Activated CD4-positive, CD25-positive, alpha-beta regulatory T cell treated with anti-CD3 and anti-CD28 coated beads, Interleukin-2, amount 50 U/mL, for 24 hours (primary cell): ENCODE data around the gene ZNF616.

ENCODE experiments used
- ATAC-seq, 2 donors: fragments of 150-1000 bp; cut with Tn5 transposase; one replicate each; pipeline ENCODE4 v1.10.0; 2021; ENCODE audit warnings: mild to moderate bottlenecking in 1 of 2, moderate library complexity in 1 of 2

Gene ZNF616

DNA sequence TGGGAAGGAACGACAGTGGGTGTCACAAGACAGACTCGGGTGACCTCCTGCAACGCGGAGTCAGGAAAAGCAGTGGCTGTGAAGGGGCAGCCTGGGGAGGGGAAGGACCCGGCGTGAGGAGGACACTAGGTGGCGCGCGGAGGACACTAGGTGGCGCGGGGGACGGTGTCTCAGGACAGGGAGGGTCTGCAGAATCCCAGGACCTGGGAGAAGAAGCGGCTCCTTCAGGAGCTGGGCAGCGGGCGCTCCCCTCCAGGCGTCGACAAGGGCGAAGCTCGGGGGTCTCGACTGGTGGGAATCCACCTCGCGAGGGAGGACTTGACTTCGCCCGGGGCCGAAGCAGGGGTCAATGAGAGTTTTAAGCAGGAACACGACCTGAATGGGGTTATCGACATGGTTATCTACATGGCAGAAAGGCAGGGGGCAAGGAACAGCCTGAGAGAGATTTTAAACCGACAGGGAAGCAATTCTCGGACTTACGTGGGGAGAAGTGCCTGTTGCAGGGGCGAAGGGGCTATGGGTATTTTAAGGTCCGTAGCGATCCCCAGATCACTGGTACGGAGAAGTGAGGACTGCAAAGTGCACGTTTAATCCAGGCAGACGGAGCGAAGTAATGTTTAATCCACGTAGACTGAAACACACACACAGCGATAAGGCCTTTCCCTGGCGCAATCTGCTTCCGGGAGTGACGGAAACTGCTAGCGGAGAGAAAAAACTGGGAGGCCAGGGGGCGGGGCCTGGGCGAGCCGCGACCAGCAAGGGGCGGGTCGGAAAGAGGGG is at the start of gene ZNF616:
Gene ZNF616 (minus strand): TSS at position 687 of the 780 bp plus-strand sequence. CDS start 9,426 bp downstream, outside the sequence.
- peak; percentile 77 to 79 for ATAC-seq

DNA sequence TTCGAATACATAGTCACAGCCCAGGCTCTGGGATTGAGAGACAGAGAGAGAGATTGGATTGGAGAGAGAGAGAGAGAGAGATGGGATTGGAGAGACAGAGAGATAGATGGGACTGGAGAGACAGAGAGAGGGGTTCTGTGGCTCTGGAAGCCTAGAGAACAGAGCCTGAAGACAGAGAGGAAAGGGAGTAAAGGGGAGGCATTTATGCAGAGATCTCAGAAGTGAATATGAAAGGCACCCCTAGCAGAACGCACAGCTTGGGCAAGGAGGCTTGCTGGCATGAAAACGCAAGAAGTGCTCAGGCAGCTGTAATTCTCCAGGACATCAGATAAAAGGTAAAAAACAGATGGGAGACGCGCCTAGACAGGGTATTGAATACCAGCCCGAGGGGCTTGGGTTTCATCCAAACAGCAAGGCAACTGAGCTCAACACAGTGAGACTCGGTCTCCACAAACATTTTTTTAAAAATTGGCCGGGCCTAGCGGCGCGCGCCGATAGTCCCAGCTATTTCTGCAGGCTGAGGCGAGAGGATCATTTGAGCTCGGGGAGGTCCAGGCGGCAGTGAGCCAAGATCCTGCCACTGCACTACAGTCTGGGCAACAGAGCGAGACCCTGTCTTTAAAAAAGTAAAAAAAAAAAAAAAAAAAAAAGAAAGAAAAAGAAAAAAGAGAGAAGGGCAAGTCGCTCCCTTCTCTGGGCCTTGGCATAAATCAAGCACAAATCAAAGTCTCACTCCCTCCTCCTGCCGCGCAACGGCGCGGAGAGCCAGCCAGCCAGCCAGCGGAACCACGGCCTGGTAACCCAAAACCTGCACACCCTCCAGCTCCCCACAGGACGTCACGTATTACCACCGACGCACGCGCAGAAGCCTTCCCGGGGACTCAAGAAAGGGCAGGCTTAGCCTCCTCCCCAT is 49.3 kb upstream of the ZNF616 start:
- ATAC-seq = no peak

DNA sequence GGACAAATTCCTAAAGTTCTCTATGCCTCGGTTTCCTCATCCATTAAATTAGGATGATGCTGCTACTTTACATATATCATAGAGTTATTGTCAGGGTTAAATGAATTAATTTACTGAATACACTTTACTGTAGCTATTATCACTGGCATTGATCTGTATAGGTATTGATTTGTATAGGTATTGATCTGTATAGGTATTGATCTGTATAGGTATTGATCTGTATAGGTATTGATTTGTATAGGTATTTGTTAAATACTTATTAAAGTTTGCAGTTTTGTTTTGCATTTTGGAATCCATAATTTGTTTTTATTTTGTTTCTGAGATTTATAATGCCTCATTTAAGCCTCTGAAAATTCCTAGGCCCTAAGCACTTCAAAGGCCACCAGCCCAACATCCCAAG is 47.7 kb upstream of the ZNF616 start:
- no peak for ATAC-seq

DNA sequence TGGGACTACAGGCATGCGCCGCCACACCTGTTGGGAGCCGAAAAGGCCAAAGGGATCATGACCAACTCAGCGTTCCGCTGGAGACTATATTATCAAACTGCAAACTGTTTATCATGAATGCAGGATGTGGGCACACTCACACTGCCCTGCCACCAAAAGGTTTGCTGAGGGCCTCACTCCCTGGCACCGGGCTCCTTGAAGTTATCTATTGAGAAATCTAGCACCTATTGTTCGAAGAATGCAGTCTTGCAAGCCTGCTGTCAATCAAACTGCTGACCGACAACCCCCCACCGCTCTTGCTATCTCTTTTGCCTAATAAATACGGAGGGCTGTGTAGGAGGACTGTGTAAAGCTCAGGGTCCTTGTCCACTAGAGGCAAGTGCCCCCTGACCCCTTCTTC is 36.8 kb upstream of the ZNF616 start:
- ATAC-seq = no peak

DNA sequence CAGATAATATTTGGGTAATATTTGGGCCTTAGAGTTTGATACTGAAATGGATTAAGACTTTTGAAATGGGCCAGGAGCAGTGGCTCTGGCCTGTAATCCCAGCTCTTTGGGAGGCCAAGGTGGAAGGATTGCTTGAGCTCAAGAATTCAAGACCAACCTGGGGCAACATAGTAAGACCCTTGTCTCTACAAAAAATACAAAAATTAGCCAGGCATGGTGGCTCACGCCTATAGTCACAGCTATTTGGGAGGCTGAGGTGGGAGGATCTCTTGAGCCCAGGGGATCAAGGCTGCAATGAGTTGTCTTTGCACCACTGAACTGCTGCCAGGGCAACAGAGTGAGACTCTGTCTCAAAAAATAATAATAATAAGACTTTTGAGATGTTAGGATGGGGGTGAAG is 32.6 kb upstream of the ZNF616 start:
- ATAC-seq = no peak

DNA sequence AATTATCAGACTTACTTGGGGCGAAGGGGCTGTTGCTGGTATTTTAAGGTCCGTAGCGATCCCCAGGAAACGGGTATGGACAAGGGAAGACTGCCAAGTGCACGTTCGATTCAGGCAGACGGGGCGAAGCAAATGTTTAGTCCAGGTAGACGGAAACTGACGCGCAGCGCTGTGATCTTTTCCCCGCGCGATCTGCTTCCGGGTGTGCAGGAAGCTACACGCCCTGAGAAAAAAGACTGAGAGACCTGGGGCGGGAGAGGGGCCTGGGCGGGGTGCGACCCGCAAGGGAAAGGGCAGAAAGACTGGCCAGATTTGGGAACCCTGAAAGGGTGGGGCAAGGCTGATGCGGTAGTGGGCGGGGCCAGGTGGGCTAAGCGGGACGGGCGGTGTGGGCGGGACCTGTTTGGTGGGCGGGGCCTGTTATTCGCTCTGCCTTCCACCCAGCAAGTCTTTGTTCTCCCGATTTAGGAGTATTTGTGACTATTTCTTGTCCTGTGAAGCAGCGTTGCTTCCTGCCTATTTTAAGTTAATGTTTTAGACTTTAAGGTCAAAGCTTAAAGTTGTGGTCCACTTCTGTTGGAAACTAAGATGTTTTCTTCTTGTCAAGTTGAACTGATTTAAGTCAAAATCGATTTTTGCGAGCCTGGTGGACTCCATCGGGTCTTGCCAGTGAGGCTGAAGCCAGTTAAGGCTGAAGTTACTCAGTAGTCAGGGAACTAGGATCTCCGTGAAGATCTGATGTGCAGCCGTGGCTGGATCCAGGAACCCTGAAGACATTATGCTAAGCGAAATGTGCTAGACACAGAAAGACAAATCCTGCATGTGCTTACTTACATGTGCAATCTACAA is 31.8 kb upstream of the ZNF616 start, which contains the start of gene ZNF836:
Gene ZNF836 (minus strand): TSS at position 301 of the 849 bp plus-strand sequence. CDS start 3,549 bp downstream, outside the sequence.
- ATAC-seq = peak; percentile 89 to 90

DNA sequence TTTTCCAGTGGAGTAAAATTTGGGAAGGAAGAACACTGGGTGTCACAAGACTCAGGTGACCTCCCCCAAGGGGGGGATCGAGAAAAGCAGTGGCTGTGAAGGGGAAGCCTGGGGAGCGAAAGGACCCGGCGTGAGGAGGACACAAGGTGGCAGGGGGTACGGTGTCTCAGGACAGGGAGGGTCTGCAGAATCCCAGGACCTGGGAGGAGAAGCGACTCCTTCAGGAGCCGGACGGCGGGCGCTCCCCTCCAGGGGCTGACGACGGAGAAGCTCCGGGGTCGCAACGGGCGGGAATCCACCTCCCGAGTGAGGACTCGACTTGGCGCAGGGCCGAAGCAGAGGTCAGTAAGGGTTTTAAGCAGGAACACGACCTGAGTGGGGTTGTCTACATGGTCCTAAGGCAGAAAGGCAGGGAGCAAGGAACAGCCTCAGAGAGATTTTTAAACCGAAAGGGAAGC is 31.2 kb upstream of the ZNF616 start:
- ATAC-seq = peak in 1 of 2 donors; percentile 26

DNA sequence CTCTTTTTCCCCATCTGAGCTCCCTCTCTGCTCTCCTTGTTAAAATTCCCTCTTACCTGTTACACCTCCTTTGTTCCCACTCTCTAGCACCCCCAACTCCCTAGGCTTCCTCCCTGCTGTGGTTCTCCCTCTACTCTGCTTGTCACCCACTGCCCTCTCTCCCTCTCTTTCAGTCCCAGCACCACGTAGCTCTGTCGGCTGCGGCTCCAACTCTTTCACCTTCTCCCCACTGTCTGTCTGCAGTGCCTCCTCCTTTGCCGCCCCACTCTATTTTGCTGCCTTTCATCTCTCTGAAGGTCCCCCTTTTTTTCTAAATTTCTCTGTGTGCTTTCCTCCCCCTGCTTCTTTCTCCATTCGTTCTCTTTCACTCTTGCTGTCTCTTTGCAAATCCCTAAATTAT is 30.6 kb upstream of the ZNF616 start:
- ATAC-seq = no peak

DNA sequence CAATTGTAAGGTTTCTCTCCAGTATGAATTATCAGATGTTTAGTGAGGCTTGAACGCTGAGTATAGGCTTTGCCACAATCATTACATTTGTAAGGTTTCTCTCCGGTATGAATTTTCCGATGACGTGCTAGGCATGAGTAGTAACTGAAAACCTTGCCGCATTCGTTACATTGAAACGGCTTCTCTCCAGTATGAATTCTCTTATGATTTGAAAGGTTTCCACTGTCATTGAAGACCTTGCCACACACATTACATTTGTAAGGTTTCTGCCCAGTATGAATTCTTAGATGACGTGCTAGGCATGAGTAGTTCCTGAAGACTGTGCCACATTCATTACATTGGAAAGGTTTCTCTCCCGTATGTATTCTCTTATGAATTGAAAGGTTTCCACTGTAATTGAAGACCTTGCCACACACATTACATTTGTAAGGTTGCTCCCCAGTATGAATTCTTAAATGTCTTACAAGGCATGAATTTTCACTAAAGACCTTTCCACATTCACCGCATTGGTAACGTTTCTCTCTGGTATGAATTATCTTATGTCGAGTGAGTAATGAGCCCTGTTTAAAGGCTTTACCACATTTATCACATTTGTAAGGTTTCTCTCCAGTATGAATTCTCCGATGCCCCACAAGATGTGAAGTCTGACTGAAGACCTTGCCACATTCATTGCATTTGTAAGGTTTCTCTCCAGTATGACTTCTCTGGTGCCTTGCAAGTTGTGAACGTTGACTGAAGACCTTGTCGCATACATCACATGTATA is 16.0 kb upstream of the ZNF616 start:
- ATAC-seq = no peak

DNA sequence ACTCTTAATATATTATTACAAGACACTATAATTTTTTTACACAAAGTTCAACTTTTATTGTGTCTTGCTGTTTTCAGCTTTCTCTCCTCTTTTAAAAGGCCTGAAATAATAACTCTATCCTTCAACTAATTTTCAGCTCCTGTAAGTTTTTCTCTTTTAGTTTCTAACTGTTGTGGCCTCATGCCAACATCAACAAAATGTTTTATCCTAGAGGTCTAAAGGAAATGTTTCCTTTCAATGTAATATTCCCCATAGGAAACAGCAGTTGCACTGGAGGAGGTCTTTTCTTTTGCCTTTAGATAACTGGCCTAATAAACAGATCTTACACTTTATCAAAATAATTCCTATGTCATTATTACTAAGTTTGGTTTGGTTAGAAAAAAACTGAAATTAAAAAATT is 8.5 kb upstream of the ZNF616 start:
- no peak for ATAC-seq

DNA sequence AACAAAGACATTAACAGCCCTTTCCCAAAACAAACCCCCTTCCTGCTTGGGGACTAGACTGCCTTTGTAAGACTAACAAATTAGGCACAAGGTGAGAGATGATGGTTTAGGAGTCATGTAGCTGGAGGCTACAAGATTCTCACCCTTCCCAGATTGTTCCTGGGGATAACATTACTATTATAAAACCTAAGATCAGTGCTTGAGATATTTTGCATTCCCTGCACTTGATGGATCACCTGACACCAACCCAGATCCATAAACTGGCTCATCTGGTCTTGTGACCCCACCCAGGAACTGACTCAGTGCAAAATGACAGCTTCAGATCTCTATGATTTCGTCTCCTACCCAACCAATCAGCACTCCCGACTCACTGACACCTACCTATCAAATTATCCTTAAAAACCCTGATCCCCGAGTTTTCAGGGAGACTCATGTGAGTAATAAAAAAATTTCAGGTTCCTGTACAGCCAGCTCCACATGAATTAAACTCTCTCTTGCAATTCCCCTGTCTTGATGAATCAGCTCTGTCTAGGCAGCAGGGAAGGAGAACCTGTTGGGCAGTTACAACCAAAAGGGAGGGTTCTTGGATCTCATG is 2.4 kb upstream of the ZNF616 start:
- ATAC-seq = no peak

DNA sequence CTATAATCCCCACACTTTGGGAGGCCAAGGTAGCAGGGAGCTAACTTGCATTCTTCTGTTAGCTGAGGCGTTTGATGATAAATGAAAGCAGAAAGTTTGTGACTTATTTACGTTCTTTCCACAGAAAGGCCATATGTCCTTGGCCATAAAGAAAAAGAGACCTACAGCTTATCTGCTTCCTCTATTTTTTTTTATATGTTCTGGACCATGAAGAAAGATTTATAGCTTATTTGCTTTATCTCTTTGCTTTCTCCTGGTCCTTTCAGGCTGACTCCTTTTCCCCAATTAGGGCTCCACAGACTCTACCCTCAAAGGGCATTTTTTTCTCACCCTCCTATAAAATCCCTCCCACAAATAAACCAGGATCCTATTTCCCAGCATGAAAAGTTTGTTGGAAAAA is 1.5 kb upstream of the ZNF616 start:
- ATAC-seq = no peak

DNA sequence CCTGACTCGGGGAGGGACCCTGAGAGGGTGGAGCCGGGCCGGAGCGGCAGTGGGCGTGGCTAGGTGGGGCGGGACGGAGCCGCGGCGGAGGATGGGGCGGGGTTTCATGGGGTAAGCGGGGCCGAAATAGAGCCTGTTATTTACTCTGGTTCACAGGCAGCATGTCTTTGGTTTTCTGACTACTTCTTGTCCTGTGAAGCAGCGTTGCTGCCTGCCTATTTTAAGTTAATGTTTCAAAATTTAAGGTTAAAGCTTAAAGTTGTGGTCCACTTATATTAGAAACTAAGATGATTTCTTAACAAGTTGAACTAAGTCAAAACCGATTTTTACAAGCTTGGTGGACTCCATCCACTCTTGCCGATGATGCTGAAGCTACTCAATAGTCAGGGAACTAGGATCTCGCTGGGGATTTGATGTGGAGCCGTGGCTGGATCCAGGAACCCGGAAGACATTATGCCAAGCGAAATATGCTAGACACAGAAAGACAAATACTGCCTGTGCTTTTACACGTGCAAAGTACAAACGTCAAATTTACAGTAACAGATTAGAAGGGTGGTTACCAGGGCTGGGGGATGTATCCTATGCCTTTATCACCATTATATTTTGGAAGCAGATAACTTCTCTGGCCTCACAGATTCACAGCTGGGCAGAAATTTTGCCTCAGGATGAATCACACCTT is 433 bp upstream of the ZNF616 start:
- peak; percentile 96 to 97 for ATAC-seq

DNA sequence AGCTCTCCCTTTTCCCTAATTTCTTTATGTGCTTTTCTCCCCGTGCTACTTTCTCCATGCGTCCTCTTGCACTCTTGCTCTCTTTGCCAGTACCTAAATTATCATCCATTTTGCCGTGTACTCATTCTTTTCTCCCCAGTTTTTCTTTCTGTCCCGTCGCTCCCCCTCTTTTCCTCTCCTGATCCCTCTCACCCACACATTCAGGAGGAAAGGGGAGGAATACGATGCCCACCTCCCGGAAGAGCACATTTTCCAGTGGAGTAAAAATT is 821 bp downstream of the ZNF616 start:
- ATAC-seq = no peak

DNA sequence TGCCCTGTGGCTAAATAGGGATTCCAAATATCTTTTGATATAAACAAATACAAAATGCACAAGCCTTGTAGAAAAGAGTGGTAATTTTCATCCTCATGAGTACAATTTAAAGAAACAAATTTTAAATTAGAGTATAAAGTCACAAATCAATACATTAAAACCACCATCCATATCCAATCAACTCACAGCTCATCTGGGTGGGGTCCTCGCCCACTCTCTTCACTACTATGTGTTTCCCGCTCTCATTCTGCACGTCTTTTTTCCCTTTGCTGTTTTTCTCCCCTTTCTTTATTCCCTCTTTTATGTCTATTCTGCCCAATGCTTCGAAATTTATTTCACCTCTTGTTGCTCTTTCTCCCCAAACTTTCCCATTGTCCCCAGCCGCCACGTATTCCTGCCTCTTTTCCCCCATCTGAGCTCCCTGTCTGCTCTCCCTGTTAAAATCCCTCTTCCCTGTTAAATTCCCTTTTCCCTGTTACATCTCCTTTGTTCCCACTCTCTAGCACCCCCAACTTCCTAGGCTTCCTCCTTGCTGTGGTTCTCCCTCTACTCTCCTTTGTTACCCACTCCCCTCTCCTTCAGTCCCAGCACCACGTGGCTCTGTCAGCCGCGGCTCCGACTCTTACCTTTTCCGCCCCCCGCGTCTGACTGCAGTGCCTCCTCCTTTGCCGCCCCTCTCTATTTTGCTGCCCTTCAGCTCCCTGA is 1.3 kb downstream of the ZNF616 start:
- ATAC-seq = no peak

DNA sequence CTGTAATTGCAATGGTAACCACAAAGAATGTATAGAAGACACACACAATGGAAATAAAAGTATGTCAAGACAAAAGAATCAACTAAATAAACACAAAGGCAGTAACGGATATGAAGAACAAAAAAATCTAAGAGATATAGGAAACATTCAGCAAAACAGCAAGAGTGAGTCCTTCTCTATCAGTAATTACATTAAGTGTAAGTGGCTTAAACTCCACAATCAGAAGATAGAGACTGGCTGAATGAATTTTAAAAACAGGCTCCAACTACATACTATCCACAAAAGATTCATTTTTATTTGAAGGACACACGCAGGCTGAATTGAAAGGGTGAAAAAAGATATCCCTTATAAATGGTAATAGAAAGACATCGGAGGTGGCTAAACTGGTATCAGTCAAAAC is 19.5 kb downstream of the ZNF616 start:
- ATAC-seq = no peak

DNA sequence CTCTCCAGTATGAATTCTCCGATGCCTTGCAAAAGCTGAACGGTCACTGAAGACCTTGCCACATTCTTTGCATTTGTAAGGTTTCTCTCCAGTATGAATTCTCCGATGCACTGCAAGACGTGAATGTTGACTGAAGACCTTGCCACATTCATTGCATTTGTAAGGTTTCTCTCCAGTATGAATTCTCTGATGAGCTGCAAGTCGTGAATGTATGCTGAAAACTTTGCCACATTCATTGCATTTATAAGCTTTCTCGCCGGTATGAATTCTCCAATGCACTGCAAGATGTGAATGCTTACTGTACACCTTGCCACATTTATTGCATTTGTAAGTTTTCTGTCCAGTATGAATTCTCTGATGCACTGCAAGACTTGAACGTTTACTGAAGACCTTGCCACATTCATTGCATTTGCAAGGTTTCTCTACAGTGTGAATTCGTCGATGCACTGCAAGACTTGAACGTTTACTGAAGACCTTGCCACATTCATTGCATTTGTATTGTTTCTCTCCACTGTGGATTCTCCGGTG is 24.1 kb downstream of the ZNF616 start:
- no peak for ATAC-seq

DNA sequence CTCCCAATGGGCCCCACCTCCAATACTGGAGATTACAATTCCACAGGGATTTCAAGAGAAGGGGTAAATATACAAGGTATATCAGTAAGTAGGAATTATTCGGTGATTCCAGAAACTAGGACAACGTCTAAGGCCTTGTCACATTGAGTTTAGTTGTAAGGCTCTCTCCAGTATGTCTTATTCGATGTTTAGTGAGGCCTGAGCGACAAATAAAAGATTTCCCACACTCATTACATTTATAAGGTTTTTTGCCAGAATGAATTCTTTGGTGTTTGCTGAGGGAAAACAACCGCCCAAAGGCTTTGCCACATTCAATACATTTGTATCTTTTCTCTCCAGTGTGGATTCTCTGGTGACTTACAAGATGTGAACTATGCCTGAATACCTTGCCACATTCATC is 25.0 kb downstream of the ZNF616 start:
- no peak for ATAC-seq

DNA sequence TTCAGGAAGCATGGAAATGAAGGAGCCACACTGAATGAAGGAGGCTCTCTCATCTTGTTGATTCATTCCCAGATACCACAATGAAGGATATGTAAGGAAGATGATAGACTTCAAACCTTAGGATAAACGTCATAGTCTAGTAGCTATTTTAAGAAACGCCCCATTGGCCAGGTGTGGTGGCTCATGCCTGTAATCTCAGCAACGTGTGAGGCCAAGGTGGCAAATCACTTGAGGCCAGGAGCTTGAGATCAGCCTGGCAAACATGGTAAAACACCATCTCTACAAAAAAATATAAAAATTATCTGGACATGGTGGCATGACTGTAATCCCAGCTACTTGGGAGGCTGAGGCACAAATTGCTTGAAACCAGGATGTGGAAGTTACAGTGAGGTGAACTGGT is 27.1 kb downstream of the ZNF616 start:
- ATAC-seq = no peak

DNA sequence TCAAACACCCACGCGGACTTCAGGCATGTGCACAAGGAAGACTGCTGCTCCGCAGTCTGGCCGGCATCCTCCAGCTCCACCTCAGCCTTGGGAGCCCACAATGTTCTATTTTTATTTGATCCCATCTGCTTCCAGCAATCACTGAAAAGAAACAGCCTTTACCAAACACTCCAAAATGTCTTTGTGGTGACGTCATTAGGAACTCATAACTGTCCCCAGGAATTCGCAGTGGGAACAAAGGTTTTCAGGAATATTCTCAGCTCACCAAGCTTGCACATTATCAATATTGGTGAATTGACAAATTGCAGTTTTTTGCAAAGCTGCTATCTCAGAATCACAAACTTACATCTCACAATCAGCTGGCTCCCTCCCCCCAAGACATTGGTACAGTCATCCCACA is 29.0 kb downstream of the ZNF616 start:
- ATAC-seq = no peak
